GM19193 (cell line): ENCODE results near the gene DLG2.

Source experiments
- POLR2A ChIP-seq: IDR thresholded peaks from 4 replicates; pipeline ENCODE4 v1.6.1; 2011; ENCODE audit not compliant: insufficient read depth, insufficient read length; ENCODE audit errors: extremely low read depth

Gene DLG2

DNA sequence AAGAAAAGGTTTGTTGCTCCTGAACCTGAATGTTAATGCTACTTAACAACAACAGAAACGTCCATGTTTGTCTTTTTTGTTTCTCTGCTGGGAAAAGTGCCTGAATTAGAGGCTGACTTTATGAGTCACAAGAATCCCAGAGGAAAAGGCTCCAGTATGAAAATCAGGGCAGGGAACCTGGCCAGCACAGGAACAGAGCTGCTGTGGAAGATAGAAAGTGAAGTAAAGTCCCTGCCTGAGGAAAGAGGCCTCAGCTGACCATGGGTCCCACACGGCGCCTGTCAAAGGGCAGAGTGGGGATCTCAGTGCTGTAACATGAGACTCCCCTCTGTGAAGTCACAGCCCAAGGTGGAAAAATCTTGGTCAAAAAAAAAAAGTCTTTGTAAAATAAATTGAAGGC, 1708.7 kb downstream of the DLG2 start:
- no peak for TF ChIP-seq POLR2A

DNA sequence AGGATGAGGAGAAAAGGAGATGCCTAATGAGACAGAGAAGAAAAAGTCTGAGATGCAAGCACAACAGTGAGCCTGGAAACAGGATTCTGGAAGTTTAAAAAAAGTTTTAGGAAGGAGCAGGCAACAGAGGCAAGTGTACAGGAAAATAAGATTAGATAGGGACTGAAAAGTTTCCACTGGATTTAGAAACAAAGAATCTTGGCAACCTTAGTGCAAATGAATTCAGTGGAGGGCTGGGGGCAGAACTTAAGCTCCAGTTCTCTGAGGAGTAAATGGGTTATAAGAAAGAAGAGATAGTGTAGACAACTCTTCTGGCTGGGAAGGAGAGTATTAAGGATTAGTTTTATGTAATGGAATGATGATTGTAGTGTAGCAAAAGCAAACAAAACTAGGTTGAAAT, 1712.1 kb downstream of the DLG2 start:
- TF ChIP-seq POLR2A, result no peak

DNA sequence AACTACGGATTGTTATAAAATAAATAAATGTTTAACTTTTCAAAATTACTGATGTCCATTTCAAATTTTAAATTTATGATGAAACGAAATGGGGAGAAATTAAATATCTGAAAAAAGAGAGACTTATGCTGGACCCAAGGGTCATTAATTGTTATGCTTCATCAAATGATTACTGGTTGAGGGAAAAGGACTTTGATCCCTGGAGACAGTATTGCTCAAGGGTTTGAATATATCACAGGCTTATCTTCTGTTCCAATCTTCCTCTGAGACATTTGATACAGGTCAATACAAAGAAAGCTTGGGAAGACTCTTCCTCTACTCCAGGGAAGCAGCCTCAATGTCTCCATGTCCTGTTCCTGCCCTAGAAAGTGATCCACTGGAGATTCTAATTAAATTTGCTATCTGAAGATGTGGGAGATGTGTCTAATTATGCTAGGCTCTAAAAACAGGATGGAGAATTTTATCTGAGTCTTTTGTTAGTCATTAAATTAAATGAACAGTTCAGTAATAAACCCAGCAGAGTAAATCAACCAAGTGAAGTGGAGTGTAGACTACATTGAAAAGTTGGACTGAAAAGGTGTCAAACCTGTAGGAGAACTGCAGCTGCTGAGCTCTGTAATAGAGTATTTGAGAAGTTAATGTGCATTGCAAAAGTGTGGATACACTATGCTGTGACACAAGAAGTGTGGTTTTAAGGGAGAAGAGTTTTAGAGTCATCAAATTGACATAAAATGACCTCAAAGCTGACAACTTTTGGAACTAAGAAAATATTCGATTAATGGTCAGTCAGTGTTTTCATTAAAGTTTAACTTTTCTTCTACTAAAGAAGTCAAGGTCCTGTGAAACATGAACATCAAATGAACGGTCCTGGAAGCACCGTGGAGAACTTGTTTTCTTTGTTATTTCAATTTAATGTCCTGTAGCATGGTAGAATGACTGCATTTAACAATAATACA, 1717.3 kb downstream of the DLG2 start:
- no peak for TF ChIP-seq POLR2A

DNA sequence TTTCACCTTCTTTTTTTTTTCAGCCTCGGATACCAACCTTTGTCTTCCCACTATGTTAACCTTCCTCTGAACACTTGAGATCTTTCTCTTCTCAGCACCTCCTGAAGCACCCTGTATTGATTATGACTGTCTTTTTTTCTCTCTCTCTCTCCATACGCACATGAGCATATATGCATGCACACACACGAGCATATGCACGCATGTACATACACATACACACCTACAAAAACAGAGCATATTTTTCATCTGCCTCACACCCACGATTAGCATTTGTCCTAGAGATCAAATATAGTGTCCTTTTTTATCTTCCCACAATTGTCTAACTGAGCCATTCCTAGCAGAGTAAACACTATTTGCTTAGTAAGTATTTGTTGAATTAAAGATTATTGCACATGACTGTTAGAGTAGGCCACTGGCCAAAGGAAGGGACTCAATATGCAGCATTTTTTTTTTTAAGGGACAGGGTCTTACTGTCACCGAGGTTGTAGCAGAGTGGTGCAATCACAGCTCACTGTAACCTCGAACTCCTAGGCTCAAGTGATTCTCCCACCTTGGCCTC, 1718.8 kb downstream of the DLG2 start:
- no peak for TF ChIP-seq POLR2A

GRCh38 chr11:83895516-83895915, 1731.6 kb downstream of the DLG2 start:
- no peak for TF ChIP-seq POLR2A

DNA sequence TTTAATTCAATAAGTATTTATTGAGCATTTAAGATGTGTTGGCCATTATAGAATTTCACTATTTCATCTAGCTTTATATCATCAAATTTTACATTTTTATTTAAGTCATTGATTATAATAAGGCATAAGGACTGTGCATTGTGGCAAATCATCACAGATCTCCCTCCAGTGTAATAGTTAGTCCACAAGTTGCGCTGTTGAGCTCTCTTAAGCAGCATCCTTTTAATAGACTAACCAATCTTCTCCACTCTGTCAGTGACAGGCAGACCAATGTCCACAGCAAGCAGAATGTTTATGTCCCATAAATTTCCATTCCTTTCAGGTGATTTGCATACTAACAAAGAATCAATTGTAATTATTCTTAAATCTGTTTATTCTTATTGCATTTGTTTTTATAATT, 1745.7 kb downstream of the DLG2 start:
- TF ChIP-seq POLR2A, result no peak

DNA sequence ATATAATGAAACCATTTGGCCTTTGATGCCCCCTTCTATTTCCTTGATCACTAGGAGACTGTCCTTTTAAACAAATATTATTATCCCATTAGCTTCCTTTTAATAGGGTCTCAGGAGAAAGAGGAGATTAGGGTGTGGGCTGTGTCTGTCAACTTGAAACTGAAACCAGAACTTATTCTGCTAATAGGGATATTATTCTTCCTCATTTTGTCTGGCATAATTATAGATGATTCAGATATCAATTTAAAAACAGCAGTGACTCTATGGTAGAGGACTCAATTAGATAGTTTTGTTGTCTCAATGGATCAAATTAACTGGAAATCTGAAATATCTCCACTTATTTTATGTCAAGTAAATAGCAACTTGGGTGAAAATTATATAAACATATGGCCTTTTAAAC, 1756.1 kb downstream of the DLG2 start:
- no peak for TF ChIP-seq POLR2A

- no peak for TF ChIP-seq POLR2A
Measured at GRCh38 chr11:83866655-83867054, 1760.5 kb downstream of the DLG2 start.

GRCh38 chr11:83865636-83866461, 1761.3 kb downstream of the DLG2 start:
- TF ChIP-seq POLR2A, result no peak

- no peak for TF ChIP-seq POLR2A
Measured at GRCh38 chr11:83864412-83865057, 1762.6 kb downstream of the DLG2 start.

DNA sequence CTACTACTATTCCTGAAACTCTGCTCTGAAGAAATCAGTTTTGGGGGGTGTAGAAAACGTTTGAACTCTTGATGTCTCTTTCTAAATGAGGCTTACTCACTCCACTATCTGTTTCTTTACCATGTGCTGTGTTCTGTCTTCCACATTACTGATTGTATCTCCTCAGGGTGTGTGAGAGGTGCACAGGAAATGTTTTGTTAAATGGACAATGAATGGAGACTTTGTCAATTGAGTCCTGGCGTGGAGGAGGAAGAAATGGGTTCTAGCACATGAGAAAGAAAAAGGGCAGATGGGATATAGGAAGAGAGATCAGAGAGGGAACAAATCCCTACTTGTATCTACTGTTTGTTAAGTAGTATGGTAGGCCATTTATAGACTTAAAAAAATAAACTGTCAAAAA, 1763.9 kb downstream of the DLG2 start:
- no peak for TF ChIP-seq POLR2A

DNA sequence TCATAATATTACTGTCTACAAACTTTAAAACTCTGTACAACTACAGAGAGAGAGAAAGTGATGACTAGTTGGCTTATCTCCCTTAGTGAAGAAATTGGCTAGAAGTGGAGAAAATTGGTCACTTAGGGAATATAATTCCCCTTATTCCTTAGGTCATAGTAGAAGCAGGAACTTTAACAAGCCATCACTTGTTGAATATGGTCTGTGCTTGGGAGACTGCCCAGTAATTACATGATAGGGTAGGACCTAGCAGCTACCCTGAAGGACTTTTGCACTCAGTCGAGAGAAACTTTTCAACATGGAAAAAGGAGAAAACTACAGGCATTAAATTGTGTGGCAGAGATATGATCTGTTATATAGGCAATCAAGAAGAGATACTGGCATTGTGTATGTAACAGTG, 1764.5 kb downstream of the DLG2 start:
- TF ChIP-seq POLR2A, result no peak

GRCh38 chr11:83862033-83862432, 1765.1 kb downstream of the DLG2 start:
- no peak for TF ChIP-seq POLR2A

- TF ChIP-seq POLR2A, result no peak
Measured at GRCh38 chr11:83858694-83859093, 1768.5 kb downstream of the DLG2 start.

GRCh38 chr11:83855237-83855636, 1771.9 kb downstream of the DLG2 start:
- no peak for TF ChIP-seq POLR2A
